SHP77 treated with DMSO at 0.1 percent for 48 hours (cell line): ENCODE results near the gene SOX1.

Source experiments
- DNase-seq: peaks from one replicate; lab custom pipeline; 2025; lab: John Stamatoyannopoulos, UW

SOX1 gene

DNA sequence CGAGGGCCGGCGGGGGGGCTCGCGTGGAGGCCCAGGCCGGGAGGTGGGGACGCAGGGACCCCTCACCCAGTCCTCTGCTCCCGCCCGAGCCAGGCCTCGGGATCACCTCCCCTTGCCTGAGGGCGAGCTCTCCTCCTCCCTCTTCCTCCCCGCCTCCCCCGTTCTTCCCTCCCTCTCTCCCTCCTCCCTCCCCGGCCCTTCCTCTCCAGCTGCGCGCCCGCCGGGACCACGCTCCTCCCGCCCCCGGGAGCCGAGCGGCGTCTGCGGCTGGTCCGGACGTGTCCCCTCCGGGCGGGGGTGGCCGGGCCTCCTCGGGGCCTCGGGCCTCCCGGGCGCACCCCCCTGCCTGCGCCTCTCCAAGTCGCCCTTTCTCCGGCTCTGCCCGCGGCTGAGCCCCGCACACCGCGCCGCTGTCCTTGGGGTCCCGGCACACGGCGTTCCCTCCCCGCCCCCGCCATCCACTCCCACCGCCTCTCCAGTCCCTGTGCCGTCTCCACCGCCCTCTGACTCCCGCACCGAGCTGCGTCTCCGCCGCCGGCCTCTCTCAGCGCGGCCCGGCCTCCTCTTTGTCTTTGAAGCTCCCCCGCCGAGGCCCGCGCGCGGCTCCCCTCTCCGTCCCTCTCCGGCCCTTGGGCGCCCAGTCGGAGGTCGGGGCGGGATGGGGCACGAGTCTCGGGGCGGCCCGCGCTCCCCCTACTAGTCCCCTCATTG, 5.7 kb downstream of the SOX1 start:
- no peak for DNase-seq

DNA sequence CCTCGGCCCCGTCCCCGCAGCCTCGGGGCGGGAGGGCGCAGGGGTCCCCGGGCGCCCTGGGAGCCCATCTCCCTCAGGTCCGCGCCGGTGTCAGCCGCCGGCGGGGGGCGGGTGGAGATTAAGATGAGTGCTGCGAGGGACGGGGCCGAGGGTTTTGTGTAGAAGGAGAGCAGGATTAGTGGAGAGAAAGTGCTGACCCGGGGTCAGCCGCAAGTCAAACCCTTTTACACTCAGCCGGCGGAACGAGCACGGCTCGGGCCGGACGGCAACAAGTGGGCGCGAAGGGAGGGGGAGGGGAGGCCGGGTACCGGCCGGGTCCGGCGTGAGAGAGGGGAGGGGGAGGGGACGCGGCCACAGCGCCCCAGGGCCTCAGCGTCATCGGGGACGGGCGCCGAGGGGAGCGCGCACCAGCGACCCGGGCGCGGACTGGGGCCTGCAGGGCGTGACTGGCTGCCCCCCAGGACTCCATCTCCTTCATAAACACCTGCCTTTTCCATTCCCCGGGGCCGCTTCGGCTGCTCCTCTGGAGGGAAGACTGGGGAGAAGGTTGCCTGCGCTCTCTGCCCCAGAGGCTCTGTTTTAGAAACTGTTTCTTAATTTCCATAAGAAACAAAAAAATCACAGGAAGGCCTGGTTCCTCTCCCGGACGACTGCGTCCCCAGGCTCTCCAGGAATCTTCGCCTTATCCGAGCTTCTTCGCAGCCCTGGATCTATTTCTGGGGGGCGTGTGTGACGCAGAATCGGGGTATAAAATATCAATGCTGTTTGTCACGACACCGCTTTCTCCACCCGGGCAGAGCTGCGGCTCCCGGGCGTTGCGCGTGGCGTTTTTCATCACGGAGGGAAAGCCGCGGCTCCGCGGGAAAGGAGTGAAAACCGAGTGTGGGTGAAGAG, 6.5 kb downstream of the SOX1 start:
- no peak for DNase-seq

DNA sequence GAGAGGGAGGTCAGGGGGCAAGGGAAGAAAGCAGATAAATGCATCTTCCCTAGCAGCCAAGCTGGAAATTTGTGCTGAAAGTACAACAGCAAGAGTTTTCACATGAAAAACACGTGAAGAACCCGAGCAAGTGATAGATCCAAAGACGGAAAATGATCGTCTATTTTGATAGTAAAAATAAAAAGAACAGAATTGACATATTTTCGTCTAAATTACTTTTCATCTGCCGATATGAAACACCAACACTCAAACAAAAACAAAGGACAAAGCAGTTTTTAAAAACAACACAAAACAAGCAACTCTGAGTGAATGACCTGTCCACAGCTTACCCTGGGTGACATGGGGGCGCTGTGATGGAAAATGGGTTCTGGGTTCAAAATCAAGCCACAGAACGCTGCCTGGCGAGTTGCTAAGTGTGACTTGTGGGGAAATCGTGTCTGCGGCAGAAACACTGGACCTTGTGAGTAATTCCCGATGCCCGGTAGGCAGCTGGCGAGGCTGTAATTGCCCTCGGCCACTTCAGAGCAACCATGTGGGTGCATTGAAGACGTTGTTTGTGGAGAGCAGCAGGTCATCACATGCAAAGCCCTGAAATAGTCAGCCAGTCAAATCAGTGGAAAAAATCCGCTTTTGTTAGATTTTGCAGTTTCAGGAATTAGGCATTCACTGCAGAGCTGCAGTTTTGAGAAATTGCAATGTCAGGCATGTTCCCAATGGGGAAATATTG, 7.4 kb downstream of the SOX1 start:
- no peak for DNase-seq

DNA sequence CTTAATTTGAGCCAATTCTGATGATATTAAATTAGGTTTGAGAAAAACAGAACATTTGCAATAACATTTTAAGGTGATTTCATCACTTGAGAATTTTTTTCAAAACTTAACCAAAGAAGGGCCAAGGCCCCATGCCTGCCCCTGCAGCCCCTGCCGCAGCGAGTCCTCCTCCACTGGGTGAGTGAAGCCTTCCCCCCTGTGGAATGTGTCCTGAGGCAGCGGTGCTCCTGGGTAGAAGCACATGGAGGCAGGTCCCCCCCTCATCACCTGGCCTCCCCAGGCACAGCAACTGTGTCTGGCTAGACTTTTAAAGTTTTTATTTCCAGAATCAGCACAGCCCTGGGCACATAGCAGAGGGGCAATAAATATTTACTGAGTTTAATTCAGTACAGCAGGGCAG, 10.8 kb downstream of the SOX1 start:
- no peak for DNase-seq

DNA sequence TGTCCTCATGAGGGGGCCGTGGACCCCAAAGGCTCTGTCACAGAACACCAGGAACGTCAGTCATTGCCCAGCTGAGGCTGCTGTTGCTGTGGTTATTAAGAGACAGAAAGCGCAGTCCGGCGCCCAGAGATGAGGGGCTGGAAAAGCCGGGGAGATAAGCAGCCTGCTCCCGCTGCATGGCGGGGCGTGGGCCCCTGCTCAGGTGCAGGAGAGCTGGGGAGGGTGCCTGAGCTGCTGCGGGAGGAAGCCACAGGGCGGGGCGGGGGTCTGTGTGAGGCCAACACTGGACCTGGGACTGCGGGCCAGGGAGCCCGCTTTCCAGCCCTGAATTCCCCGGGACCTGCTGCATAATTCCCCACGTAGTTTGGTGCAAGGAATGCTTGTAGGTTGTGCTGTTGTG, 11.3 kb downstream of the SOX1 start:
- no peak for DNase-seq

DNA sequence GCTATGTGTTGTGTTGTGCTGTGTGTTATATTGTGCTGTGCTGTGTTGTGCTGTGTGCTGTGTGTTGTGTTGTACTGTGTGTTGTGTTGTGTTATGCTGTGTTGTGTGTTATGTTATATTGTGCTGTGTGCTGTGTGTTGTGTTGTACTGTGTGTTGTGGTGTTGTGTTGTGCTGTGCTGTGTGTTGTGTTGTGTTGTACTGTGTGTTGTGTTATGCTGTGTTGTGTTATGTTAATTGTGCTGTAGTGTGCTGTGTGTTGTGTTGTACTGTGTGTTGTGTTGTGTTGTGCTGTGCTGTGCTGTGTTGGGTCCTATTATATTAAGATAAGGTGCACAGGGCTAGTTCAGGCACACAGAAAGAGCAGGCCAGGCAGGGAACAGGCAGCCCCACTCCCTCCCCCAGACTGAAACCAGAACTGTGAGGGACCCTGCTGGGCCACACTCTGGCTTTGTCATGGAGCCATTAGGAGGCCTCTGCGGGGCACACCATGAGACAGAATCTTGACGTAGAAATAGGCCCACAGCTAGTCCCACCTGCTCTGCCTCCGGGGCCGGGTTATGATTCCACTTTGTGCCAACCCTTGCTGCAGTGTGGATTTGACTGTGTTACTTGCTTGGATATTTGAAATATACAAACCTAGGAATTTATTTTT, 12.1 kb downstream of the SOX1 start:
- DNase-seq: no peak

DNA sequence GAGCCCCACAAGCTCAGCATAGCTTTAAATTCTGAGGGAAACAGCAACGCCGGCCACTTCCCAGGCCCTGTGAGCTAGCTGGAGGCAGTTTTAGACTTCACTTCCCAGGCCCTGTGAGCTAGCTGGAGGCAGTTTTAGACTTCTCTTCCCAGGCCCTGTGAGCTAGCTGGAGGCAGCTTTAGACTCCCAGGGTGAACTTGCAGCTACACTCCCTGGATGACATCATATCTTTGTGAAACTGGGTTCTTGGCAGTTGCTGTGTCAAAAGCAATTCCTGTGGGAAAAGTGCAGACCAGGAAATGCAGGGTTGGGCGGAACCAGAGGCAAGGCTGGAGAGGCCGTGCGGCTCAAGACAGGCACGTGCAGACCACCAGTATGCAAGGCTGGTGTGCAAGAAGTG, 12.7 kb downstream of the SOX1 start:
- no peak for DNase-seq

DNA sequence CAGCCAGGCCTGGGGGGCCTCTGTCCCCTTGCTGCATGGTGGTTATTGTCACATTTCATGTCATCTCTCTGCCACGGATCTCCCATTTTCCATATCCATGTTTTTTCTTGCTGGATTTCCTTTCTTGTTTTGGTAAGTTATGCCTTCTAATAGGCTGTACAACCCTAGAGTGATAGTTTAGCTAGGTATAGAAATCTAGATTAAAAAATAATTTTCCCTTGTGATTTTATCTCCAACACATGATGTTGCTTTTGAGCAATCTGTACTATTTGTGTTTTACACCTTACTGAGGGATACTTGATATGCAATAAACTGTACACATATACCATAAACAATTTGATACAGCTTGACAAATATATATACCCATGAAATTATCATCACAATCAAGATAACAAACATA, 17.0 kb downstream of the SOX1 start:
- DNase-seq: no peak

DNA sequence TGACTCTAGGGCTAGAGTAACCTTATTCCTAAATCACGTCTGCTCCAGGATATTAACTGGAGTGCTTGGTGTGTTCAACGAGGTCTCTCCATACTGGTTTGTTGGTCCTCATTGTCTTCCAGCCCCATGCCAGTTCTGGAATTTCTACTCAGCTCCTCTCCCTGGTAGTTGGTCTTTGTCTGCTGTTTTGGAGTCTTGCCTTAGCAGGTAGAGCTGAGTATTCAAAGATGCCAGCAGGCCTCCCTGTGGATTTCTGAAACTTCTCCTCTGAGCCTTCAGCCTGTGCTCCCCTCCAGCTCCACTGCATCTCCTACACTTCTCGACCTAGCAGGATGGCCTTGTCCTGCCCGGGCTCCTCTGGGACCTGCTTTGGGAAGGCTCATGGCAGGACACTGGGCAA, 25.5 kb downstream of the SOX1 start:
- no peak for DNase-seq

DNA sequence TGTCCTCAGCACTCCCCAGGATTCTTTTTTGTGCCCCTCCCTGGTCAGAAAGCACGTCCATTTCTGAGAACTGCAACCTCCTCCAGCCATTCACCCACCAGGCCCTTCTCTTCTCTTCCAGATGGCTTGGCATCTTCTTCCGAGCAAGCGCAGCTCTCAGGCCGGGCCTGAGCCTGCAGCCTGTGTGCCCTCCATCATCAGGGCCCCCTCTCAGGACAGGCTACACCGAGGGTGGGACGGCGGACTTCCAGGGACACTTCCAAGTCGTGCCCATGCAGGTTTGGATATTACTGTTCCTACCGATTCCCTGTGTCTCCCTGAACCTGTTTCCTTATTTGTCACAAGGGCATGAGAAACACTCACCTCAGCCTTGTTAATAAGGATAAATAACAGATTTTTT, 28.4 kb downstream of the SOX1 start:
- no peak for DNase-seq

DNA sequence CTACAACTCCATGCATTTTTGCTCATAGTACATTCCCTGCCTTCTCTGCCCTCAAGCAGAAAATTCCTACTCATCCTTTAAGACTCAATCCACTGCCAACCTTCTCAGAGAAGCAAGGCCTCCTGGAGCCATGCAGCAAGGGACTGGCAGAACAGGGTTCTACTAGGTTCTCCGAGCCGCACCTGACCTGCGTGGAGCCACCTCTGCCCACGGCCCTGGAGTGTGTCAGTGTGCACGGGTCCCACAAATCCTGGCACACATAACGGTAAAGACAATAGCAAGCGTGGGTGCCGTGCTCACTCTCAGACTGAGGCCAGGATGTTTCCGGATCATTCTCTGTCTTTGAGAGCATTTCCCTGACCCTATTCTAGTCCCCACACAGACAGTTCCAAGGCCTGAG, 30.0 kb downstream of the SOX1 start:
- DNase-seq: no peak

DNA sequence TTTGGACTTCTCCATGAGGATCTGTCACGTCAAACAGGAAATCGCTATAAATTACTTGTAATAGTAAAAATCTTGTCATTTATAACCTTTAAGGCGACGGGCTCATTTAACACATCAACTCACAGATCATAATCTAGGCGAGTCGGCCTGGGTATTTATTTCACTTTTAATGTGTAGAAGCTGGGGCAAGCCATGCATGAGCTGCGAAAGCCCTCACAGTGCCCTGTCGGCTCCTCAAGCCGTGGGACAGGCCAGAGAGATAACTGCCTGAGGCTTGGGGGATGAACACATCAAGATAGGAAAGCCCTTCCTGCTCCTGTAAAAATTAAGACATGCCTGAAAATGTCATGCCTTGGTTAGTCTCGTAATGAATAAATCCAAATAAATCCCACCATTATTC, 30.8 kb downstream of the SOX1 start:
- DNase-seq: no peak

DNA sequence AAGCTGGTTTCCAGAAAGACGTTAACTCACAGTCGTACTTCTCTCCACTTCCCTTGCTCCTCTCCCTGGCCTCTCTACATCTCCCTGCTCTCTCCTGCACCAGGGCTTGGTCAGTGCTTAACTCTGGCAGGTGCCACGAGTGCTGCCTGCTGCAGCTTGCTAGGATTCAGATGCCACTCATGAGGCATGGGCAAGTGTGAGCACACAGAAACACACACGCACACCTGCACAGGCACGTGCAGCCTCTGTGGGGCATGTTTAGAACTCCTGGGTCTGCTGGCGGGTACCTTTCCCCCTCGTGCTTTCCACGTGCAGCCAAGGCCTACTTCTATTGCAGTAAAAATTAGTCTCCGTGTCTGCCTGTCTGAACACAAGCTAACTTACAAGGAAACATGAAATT, 31.8 kb downstream of the SOX1 start:
- no peak for DNase-seq

DNA sequence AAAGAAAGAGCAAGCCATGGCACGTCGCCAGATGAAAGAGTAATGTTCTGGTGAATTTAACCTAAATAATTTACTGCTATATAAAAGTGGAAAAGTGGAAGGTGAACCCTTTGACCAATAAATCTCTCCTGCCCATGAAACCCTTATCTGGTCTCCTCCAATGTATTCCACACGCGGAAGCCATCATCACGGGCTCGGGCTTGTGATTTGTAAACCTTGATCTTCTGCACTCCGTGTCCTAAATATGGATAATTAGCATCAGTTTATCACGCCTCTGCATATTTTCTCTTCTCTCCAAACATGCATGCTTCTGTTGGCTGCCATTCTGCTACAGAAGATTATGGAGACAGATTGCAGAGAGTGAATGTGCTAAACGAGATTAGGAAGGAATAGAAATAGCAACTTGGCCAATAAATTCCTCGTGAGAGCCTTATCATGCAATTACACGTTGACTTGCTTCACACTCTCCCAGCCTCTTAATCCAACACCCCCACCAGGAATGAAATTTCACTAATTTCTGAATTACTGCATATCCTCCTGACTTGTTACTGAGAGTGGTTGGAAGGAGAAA, 34.5 kb downstream of the SOX1 start:
- DNase-seq: no peak

DNA sequence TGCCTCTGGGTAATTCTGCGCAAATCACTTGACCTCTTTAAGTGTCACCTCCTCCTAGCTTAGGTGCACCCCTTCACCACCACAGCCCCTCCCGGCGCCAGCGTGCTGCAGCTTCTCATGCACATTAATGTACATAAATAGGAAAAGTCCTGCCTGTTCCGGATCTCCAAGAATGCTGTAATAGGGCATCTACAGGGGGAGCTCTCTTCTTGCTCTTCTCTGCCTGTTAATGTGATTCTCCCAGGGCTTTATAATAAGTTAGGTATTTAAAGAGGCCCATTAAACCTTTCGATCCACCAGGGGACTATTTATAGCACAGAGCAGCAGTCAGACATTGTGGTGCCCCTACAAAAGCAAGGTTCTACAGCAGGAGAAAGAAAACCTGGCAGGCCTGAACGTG, 35.3 kb downstream of the SOX1 start:
- no peak for DNase-seq

DNA sequence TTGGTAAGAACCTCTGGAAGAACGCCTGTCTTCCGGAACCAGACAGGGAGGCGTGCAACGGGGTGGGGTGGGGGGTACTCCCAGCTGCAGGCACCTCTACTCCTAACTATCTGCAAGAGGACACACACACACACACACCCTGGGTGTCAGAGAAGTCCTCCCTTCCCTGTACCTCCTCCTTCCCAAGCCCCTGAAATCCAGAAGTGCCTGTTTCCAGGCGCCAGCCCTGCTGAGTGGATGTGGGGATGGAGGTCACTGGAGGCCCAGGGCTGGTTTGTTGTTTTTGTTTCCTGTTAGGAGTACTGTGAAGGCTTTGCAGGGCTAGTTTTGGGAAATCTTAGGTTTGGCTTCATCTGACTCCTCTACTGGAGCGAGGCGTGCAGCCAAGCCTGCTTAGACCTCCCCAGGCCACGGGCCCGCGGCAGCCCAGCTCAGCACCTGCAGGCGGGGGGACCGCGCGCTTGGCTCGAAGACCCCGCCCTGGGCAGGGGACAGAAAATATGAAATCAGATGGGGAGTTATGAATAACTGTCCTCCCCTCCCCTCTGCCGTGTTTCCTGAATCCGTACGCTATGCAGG, 36.4 kb downstream of the SOX1 start:
- DNase-seq: no peak

DNA sequence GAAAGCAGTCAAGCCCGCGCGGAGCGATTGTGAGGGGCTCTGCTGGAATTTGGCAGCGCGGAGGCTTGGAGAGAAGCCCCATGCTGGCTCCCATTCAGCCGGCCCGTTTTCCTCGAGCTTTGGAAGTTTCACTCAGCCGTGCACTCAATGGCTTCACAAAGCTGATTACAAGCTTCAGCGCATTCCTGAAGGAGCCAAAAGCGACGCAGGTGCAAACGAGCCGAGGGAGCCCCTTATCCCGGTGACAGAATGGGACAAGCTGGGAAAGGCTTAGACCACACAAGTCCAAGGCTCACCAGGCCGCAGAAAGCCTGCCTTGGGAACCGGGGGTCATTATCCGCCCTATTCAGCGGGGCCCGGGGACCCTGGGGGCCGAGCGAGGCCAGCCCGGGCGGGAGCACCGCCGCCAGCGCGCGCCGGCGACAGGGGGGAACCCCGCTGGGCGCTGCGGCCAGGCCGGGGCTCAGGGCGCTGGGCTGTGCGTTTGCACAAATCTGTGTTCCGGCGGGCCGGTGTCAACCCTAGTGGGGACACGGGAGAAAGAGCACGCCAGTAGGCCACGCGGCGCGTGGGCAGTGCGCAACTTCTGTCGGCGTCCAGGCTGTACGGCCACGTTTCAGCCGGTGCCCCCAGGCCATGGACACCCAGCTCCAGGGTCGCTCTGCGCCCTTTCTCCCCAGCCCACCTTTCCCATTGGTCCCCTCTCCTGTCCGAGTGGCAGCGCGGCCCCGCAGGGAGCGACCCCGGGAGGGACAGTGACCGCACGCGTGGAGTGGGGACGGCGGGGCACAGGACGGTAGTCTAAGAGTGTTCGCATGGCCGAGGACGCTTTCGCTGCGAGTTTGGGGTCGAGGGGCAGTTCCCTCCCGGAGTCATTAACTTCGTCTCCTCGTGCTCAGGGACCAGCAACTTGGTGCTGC, 37.3 kb downstream of the SOX1 start:
- no peak for DNase-seq

DNA sequence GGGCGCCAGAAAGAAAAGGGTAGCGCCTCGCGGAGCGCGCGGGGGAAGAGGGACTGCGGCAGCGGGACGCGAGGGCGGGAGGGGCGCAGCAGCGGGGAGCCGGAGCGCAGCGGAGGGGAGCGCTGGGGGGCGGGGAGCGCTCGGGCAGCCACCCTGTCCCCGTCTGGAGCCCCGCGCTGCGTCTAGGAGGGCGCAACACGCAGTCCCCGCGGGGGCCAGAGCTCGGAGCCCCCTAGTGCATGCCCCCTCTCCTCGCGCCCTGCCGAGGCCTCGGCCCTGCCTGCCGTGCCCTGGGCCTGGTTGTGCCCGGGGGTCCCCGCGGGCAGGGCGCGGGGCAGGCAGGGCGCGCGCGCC, 37.9 kb downstream of the SOX1 start:
- no peak for DNase-seq

DNA sequence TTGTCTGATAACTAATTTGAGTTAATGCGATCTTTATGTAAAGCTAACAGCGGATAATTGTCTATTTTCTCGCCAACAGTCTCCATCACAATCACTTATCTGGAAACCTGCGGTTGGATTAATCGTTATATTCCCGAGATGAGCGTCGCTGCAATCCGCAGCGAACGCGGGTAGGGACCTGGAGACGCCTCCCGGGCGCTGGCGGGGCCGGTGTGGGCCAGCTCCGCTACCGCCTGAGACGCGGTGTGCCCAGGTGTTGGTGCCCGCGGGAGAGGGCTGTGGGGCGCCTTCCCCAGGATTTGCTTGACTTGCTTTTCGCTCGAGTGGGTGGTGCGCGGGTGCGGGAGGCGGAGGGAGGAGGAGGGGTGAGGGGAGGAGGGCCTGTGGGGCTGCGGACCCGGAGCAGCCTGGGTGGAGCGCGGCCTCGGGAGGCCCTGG, 38.3 kb downstream of the SOX1 start:
- DNase-seq: no peak

DNA sequence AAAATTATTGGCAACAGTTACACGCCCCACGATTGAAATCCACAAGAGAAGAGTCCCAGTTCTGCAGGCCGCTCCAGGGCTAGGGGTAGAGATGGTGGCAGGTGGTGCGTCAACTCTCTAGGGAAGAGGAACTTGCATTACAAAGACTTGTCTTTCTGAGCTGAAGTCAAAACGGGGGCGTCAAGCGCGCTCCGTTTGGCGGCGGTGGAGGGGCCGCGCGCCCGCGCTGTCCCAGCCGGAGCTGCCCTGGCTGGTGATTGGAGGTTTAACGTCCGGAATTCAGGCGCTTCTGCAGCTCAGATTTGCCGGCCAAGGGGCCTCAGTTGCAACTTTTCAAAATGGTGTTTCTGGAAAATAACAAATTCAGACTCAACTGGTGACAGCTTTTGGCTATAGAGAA, 38.9 kb downstream of the SOX1 start:
- DNase-seq: no peak
